ENCODE measurements around the gene BMP4. TPM values are rescaled to one million over a fixed set of nuclear protein-coding genes. Genes with fewer than 3 reads are reported as not detected.
A peak's percentile ranks its signal among the peaks of the same experiment; 100 is the strongest.

Gene BMP4
- total and polyA plus RNA-seq, 9 donors, result 12.0 to 30.5 (median 19.5) TPM

GRCh38 chr14:53947094-53947445, 9.6 kb downstream of the BMP4 start:
- H3K27me3 ChIP-seq (ENCODE audit: control insufficient read depth, insufficient read depth, low read length), result peaks cover 23% of the 10 kb centered on the region
- H3K4me3 ChIP-seq (ENCODE audit: low read length), result peak overlapping the region; percentile 31
- DNase-seq, result no peak
- peaks cover 25% of the 10 kb centered on the region for H3K36me3 ChIP-seq (ENCODE audit: control insufficient read depth, insufficient read depth, low read length)
- no CpG with 5 or more reads among the region's 12 CpGs for WGBS (ENCODE audit: insufficient coverage)
- H3K4me1 ChIP-seq (ENCODE audit: control insufficient read depth, insufficient read depth, low read length), result peaks cover 22% of the 10 kb centered on the region
- no peaks in the 10 kb centered on the region for H3K9me3 ChIP-seq (replicated peaks; ENCODE audit: control insufficient read depth, low read depth, low read length)
- no peak overlapping the region for H3K27ac ChIP-seq (ENCODE audit: low read length)

GRCh38 chr14:53946404-53947093, 10.1 kb downstream of the BMP4 start:
- Histone ChIP-seq H3K4me3 (ENCODE audit: low read length) (peak overlapping the region; percentile 31), H3K36me3 (ENCODE audit: control insufficient read depth, insufficient read depth, low read length) (peaks cover 19% of the 10 kb centered on the region), H3K27ac (ENCODE audit: low read length) (no peak overlapping the region), H3K9me3 (replicated peaks; ENCODE audit: control insufficient read depth, low read depth, low read length) (no peaks in the 10 kb centered on the region), H3K4me1 (ENCODE audit: control insufficient read depth, insufficient read depth, low read length) (peaks cover 17% of the 10 kb centered on the region), H3K27me3 (ENCODE audit: control insufficient read depth, insufficient read depth, low read length) (peaks cover 18% of the 10 kb centered on the region)
- peak; percentile 26 for DNase-seq
- WGBS (ENCODE audit: insufficient coverage), result 14% methylated on average over 63 of the region's 63 CpGs

GRCh38 chr14:53946071-53946403, 10.6 kb downstream of the BMP4 start:
- DNase-seq, result no peak

GRCh38 chr14:53943751-53944083, 12.9 kb downstream of the BMP4 start:
- H3K4me3 ChIP-seq (ENCODE audit: low read length), result no peak overlapping the region
- H3K4me1 ChIP-seq (ENCODE audit: control insufficient read depth, insufficient read depth, low read length), result peaks cover 12% of the 10 kb centered on the region
- WGBS (ENCODE audit: insufficient coverage), result 83% methylated on average over 1 of the region's 2 CpGs
- H3K36me3 ChIP-seq (ENCODE audit: control insufficient read depth, insufficient read depth, low read length), result peaks cover 2% of the 10 kb centered on the region
- no peak for DNase-seq
- H3K27me3 ChIP-seq (ENCODE audit: control insufficient read depth, insufficient read depth, low read length), result peaks cover 11% of the 10 kb centered on the region
- H3K9me3 ChIP-seq (replicated peaks; ENCODE audit: control insufficient read depth, low read depth, low read length), result no peaks in the 10 kb centered on the region
- no peak overlapping the region for H3K27ac ChIP-seq (ENCODE audit: low read length)

More at GRCh38 chr14:53946071-53946403, 10.6 kb downstream of the BMP4 start:
- 54% methylated on average over 13 of the region's 14 CpGs for WGBS (ENCODE audit: insufficient coverage)
- no peak overlapping the region for H3K4me3 ChIP-seq (ENCODE audit: low read length)
- peaks cover 13% of the 10 kb centered on the region for H3K4me1 ChIP-seq (ENCODE audit: control insufficient read depth, insufficient read depth, low read length)
- H3K36me3 ChIP-seq (ENCODE audit: control insufficient read depth, insufficient read depth, low read length), result peaks cover 16% of the 10 kb centered on the region
- peaks cover 16% of the 10 kb centered on the region for H3K27me3 ChIP-seq (ENCODE audit: control insufficient read depth, insufficient read depth, low read length)
- no peaks in the 10 kb centered on the region for H3K9me3 ChIP-seq (replicated peaks; ENCODE audit: control insufficient read depth, low read depth, low read length)
- H3K27ac ChIP-seq (ENCODE audit: low read length), result no peak overlapping the region

GRCh38 chr14:53942970-53943750, 13.5 kb downstream of the BMP4 start:
- 71% methylated on average over 2 of the region's 8 CpGs for WGBS (ENCODE audit: insufficient coverage)
- Histone ChIP-seq H3K36me3 (ENCODE audit: control insufficient read depth, insufficient read depth, low read length) (peaks cover 2% of the 10 kb centered on the region), H3K9me3 (replicated peaks; ENCODE audit: control insufficient read depth, low read depth, low read length) (no peaks in the 10 kb centered on the region), H3K4me1 (ENCODE audit: control insufficient read depth, insufficient read depth, low read length) (peaks cover 12% of the 10 kb centered on the region), H3K27me3 (ENCODE audit: control insufficient read depth, insufficient read depth, low read length) (peaks cover 11% of the 10 kb centered on the region), H3K4me3 (ENCODE audit: low read length) (no peak overlapping the region), H3K27ac (ENCODE audit: low read length) (no peak overlapping the region)
- DNase-seq, result no peak

GRCh38 chr14:53938136-53938837, 18.3 kb downstream of the BMP4 start:
- Histone ChIP-seq H3K9me3 (replicated peaks; ENCODE audit: control insufficient read depth, low read depth, low read length) (no peaks in the 10 kb centered on the region), H3K4me3 (ENCODE audit: low read length) (no peak overlapping the region), H3K27me3 (ENCODE audit: control insufficient read depth, insufficient read depth, low read length) (no peaks in the 10 kb centered on the region), H3K27ac (ENCODE audit: low read length) (no peak overlapping the region), H3K4me1 (ENCODE audit: control insufficient read depth, insufficient read depth, low read length) (no peaks in the 10 kb centered on the region), H3K36me3 (ENCODE audit: control insufficient read depth, insufficient read depth, low read length) (no peaks in the 10 kb centered on the region)
- WGBS (ENCODE audit: insufficient coverage), result 95% methylated on average over 7 of the region's 7 CpGs
- no peak for DNase-seq

- Histone ChIP-seq H3K4me3 (ENCODE audit: low read length) (no peak overlapping the region), H3K36me3 (ENCODE audit: control insufficient read depth, insufficient read depth, low read length) (no peaks in the 10 kb centered on the region), H3K27me3 (ENCODE audit: control insufficient read depth, insufficient read depth, low read length) (no peaks in the 10 kb centered on the region), H3K27ac (ENCODE audit: low read length) (no peak overlapping the region), H3K9me3 (replicated peaks; ENCODE audit: control insufficient read depth, low read depth, low read length) (no peaks in the 10 kb centered on the region), H3K4me1 (ENCODE audit: control insufficient read depth, insufficient read depth, low read length) (no peaks in the 10 kb centered on the region)
- no peak for DNase-seq
- no CpG with 5 or more reads among the region's 7 CpGs for WGBS (ENCODE audit: insufficient coverage)
Measured at GRCh38 chr14:53934778-53935414, 21.7 kb downstream of the BMP4 start.

- no peaks in the 10 kb centered on the region for H3K27me3 ChIP-seq (ENCODE audit: control insufficient read depth, insufficient read depth, low read length)
- no peaks in the 10 kb centered on the region for H3K9me3 ChIP-seq (replicated peaks; ENCODE audit: control insufficient read depth, low read depth, low read length)
- no peaks in the 10 kb centered on the region for H3K36me3 ChIP-seq (ENCODE audit: control insufficient read depth, insufficient read depth, low read length)
- no peak overlapping the region for H3K4me3 ChIP-seq (ENCODE audit: low read length)
- H3K27ac ChIP-seq (ENCODE audit: low read length), result no peak overlapping the region
- no peak for DNase-seq
- no peaks in the 10 kb centered on the region for H3K4me1 ChIP-seq (ENCODE audit: control insufficient read depth, insufficient read depth, low read length)
Measured at GRCh38 chr14:53932966-53933365, 23.7 kb downstream of the BMP4 start.

GRCh38 chr14:53929871-53930715, 26.5 kb downstream of the BMP4 start:
- no peaks in the 10 kb centered on the region for H3K27me3 ChIP-seq (ENCODE audit: control insufficient read depth, insufficient read depth, low read length)
- no peaks in the 10 kb centered on the region for H3K36me3 ChIP-seq (ENCODE audit: control insufficient read depth, insufficient read depth, low read length)
- H3K4me3 ChIP-seq (ENCODE audit: low read length), result no peak overlapping the region
- H3K4me1 ChIP-seq (ENCODE audit: control insufficient read depth, insufficient read depth, low read length), result no peaks in the 10 kb centered on the region
- WGBS (ENCODE audit: insufficient coverage), result 14% methylated on average over 1 of the region's 2 CpGs
- peak overlapping the region; percentile 21 for H3K27ac ChIP-seq (ENCODE audit: low read length)
- no peaks in the 10 kb centered on the region for H3K9me3 ChIP-seq (replicated peaks; ENCODE audit: control insufficient read depth, low read depth, low read length)
- peak; percentile 57 for DNase-seq

Data from muscle of leg (tissue), 11 donors.